Trophoblast cell (in vitro differentiated cells and primary cell): ENCODE measurements around the gene MCF2L2.

Experiments used
- DNase-seq, 2 donors: peaks; one replicate each; pipeline ENCODE4 v3.0.0-alpha.2; 2016
- H2AFZ ChIP-seq: 2 replicates; pipeline ENCODE4 v1.6.1; 2013; ENCODE audit warnings: low read length, moderate library complexity, mild to moderate bottlenecking; ENCODE audit not compliant: insufficient read depth, poor library complexity
- H2AK5ac ChIP-seq: 2 replicates; pipeline ENCODE4 v1.6.1; 2013; ENCODE audit warnings: mild to moderate bottlenecking, low read length
- H2BK120ac ChIP-seq: 2 replicates; pipeline ENCODE4 v1.6.1; 2013; ENCODE audit warnings: low read length, mild to moderate bottlenecking, moderate library complexity; ENCODE audit not compliant: insufficient read depth, poor library complexity
- H2BK12ac ChIP-seq: 2 replicates; pipeline ENCODE4 v1.6.1; 2013; ENCODE audit warnings: mild to moderate bottlenecking, low read length, moderate library complexity
- H2BK5ac ChIP-seq: 2 replicates; pipeline ENCODE4 v1.6.1; 2013; ENCODE audit warnings: low read length, low read depth, moderate library complexity, mild to moderate bottlenecking; ENCODE audit not compliant: poor library complexity
- H3K14ac ChIP-seq: 2 replicates; pipeline ENCODE4 v1.6.1; 2013; ENCODE audit warnings: mild to moderate bottlenecking, low read length
- H3K18ac ChIP-seq: 2 replicates; pipeline ENCODE4 v1.6.1; 2013; ENCODE audit warnings: mild to moderate bottlenecking, low read length
- H3K23ac ChIP-seq: 2 replicates; pipeline ENCODE4 v1.6.1; 2013; ENCODE audit warnings: low read length
- H3K27ac ChIP-seq: 2 replicates; pipeline ENCODE4 v1.5.1; 2013; ENCODE audit warnings: low read depth, mild to moderate bottlenecking, inconsistent platforms, low read length, moderate library complexity
- H3K27me3 ChIP-seq: 2 replicates; pipeline ENCODE4 v1.6.1; 2013; ENCODE audit warnings: inconsistent platforms, mild to moderate bottlenecking, low read length, moderate library complexity; ENCODE audit not compliant: insufficient read depth
- H3K36me3 ChIP-seq, 2 experiments: 1 replicate in 1 of 2; 2 replicates in 1 of 2; pipeline ENCODE4 v1.6.1; 2013; ENCODE audit warnings: low read length in 2 of 2, mild to moderate bottlenecking in 2 of 2, moderate library complexity in 1 of 2; ENCODE audit not compliant: insufficient read depth in 2 of 2, control insufficient read depth in 1 of 2
- H3K4ac ChIP-seq: 2 replicates; pipeline ENCODE4 v1.6.1; 2013; ENCODE audit warnings: low read depth, mild to moderate bottlenecking, low read length, moderate library complexity
- H3K4me1 ChIP-seq, 2 experiments: 1 replicate in 1 of 2; 2 replicates in 1 of 2; pipeline ENCODE4 v1.6.1; 2013; ENCODE audit warnings: low read length in 2 of 2, mild to moderate bottlenecking in 2 of 2, moderate library complexity in 1 of 2; ENCODE audit not compliant: insufficient read depth in 2 of 2, control insufficient read depth in 1 of 2
- H3K4me2 ChIP-seq: 2 replicates; pipeline ENCODE4 v1.6.1; 2013; ENCODE audit warnings: inconsistent platforms, mild to moderate bottlenecking, low read length, moderate library complexity
- H3K4me3 ChIP-seq: 2 replicates; pipeline ENCODE4 v1.5.1; 2013; ENCODE audit warnings: mild to moderate bottlenecking, low read depth, low read length, inconsistent platforms
- H3K79me1 ChIP-seq: one replicate; pipeline ENCODE4 v1.6.1; 2013; ENCODE audit warnings: low read length
- H3K79me2 ChIP-seq: 2 replicates; pipeline ENCODE4 v1.6.1; 2013; ENCODE audit warnings: low read length, mild to moderate bottlenecking; ENCODE audit not compliant: control insufficient read depth, insufficient read depth, poor library complexity
- H3K9ac ChIP-seq: 2 replicates; pipeline ENCODE4 v1.6.1; 2013; ENCODE audit warnings: mild to moderate bottlenecking, low read length
- H3K9me3 ChIP-seq: 2 replicates; pipeline ENCODE4 v1.6.1; 2013; ENCODE audit warnings: low read depth, mild to moderate bottlenecking, control low read depth, inconsistent platforms, low read length; ENCODE audit not compliant: insufficient read depth
- H4K12ac ChIP-seq: 2 replicates; pipeline ENCODE4 v1.6.1; 2013; ENCODE audit warnings: low read depth, mild to moderate bottlenecking, low read length, moderate library complexity
- H4K8ac ChIP-seq: 2 replicates; pipeline ENCODE4 v1.6.1; 2013; ENCODE audit warnings: low read depth, mild to moderate bottlenecking, low read length, moderate library complexity
- H4K91ac ChIP-seq: one replicate; pipeline ENCODE4 v1.6.1; 2013; ENCODE audit warnings: low read depth, mild to moderate bottlenecking, low read length, moderate library complexity
- WGBS: extraction: QIAGEN DNeasy Blood & Tissue Kit; methylation state at CpG from one replicate; pipeline ENCODE4 v1.1.7; 2013; ENCODE audit warnings: missing lambda C conversion rate; ENCODE audit not compliant: insufficient read length, insufficient coverage; ENCODE audit errors: extremely low coverage; 5-methylcytosine and 5-hydroxymethylcytosine counted together

Gene MCF2L2

GRCh38 chr3:183261151-183261724, 167.2 kb downstream of the MCF2L2 start:
- no peak overlapping the region for H4K12ac ChIP-seq
- no peaks in the 10 kb centered on the region for H3K9me3 ChIP-seq
- no peak overlapping the region for H2BK120ac ChIP-seq
- H3K23ac ChIP-seq: no peak overlapping the region
- H3K18ac ChIP-seq: no peak overlapping the region
- no peak overlapping the region for H4K8ac ChIP-seq
- DNase-seq: no peak
- no CpG with 5 or more reads among the region's 5 CpGs for WGBS
- peaks cover 0 to 1% of the 10 kb centered on the region in 2 experiments for H3K36me3 ChIP-seq
- no peak overlapping the region for H3K9ac ChIP-seq
- H3K4ac ChIP-seq: no peak overlapping the region
- no peak overlapping the region for H4K91ac ChIP-seq
- H3K27ac ChIP-seq: no peak overlapping the region
- H2AK5ac ChIP-seq: no peak overlapping the region
- no peak overlapping the region for H3K4me2 ChIP-seq
- H3K79me2 ChIP-seq: no peaks in the 10 kb centered on the region
- H3K14ac ChIP-seq: no peak overlapping the region
- peaks cover 9 to 11% of the 10 kb centered on the region in 2 experiments for H3K4me1 ChIP-seq
- H2AFZ ChIP-seq: no peak overlapping the region
- no peaks in the 10 kb centered on the region for H3K27me3 ChIP-seq
- H2BK12ac ChIP-seq: no peak overlapping the region
- H3K79me1 ChIP-seq: peaks cover 2% of the 10 kb centered on the region
- no peak overlapping the region for H2BK5ac ChIP-seq
- H3K4me3 ChIP-seq: no peak overlapping the region

- no CpG with 5 or more reads among the region's 7 CpGs for WGBS
Observed at GRCh38 chr3:183260167-183260904, 168.1 kb downstream of the MCF2L2 start.

GRCh38 chr3:183259621-183260020, 168.8 kb downstream of the MCF2L2 start:
- no peak overlapping the region for H3K4me2 ChIP-seq
- H3K4me3 ChIP-seq: no peak overlapping the region
- H3K23ac ChIP-seq: no peak overlapping the region
- H3K14ac ChIP-seq: no peak overlapping the region
- H2BK5ac ChIP-seq: no peak overlapping the region
- no peak for DNase-seq
- H3K79me2 ChIP-seq: peaks cover under 1% of the 10 kb centered on the region
- WGBS: no CpG with 5 or more reads among the region's 2 CpGs
- H3K4ac ChIP-seq: no peak overlapping the region
- H2AFZ ChIP-seq: no peak overlapping the region
- peaks cover 0 to 1% of the 10 kb centered on the region in 2 experiments for H3K36me3 ChIP-seq
- H2AK5ac ChIP-seq: no peak overlapping the region
- H4K8ac ChIP-seq: no peak overlapping the region
- no peak overlapping the region for H2BK12ac ChIP-seq
- peaks cover under 1% of the 10 kb centered on the region for H3K79me1 ChIP-seq
- H3K27ac ChIP-seq: no peak overlapping the region
- peaks cover 0 to 4% of the 10 kb centered on the region in 2 experiments for H3K4me1 ChIP-seq
- H3K9ac ChIP-seq: no peak overlapping the region
- no peak overlapping the region for H4K12ac ChIP-seq
- no peak overlapping the region for H2BK120ac ChIP-seq
- no peak overlapping the region for H4K91ac ChIP-seq
- H3K27me3 ChIP-seq: no peaks in the 10 kb centered on the region
- H3K18ac ChIP-seq: no peak overlapping the region
- no peaks in the 10 kb centered on the region for H3K9me3 ChIP-seq

More at GRCh38 chr3:183260167-183260904, 168.1 kb downstream of the MCF2L2 start:
- H2AK5ac ChIP-seq: no peak overlapping the region
- H4K12ac ChIP-seq: no peak overlapping the region
- no peak overlapping the region for H3K4me2 ChIP-seq
- no peak overlapping the region for H2BK5ac ChIP-seq
- no peak overlapping the region for H3K18ac ChIP-seq
- H2BK12ac ChIP-seq: no peak overlapping the region
- H3K4me3 ChIP-seq: no peak overlapping the region
- peaks cover 0 to 1% of the 10 kb centered on the region in 2 experiments for H3K36me3 ChIP-seq
- peaks cover 1% of the 10 kb centered on the region for H3K79me1 ChIP-seq
- H2AFZ ChIP-seq: no peak overlapping the region
- H3K9me3 ChIP-seq: no peaks in the 10 kb centered on the region
- no peak overlapping the region for H3K9ac ChIP-seq
- peak in 1 of 2 donors; percentile 30 for DNase-seq
- no peak overlapping the region for H3K4ac ChIP-seq
- no peak overlapping the region for H3K23ac ChIP-seq
- no peaks in the 10 kb centered on the region for H3K27me3 ChIP-seq
- no peak overlapping the region for H4K8ac ChIP-seq
- H4K91ac ChIP-seq: no peak overlapping the region
- no peak overlapping the region for H2BK120ac ChIP-seq
- H3K4me1 ChIP-seq: peaks cover 4 to 7% of the 10 kb centered on the region in 2 experiments
- H3K79me2 ChIP-seq: no peaks in the 10 kb centered on the region
- no peak overlapping the region for H3K27ac ChIP-seq
- H3K14ac ChIP-seq: no peak overlapping the region

- H3K27me3 ChIP-seq: no peaks in the 10 kb centered on the region
- H4K12ac ChIP-seq: no peak overlapping the region
- no peak overlapping the region for H2BK120ac ChIP-seq
- peaks cover 6% of the 10 kb centered on the region for H3K79me1 ChIP-seq
- H3K4ac ChIP-seq: no peak overlapping the region
- DNase-seq: no peak
- no peak overlapping the region for H3K23ac ChIP-seq
- H3K4me2 ChIP-seq: no peak overlapping the region
- WGBS: no CpG with 5 or more reads among the region's 3 CpGs
- no peak overlapping the region for H2BK5ac ChIP-seq
- H3K18ac ChIP-seq: no peak overlapping the region
- H4K91ac ChIP-seq: no peak overlapping the region
- H3K27ac ChIP-seq: no peak overlapping the region
- H2AFZ ChIP-seq: no peak overlapping the region
- no peak overlapping the region for H2BK12ac ChIP-seq
- no peak overlapping the region for H2AK5ac ChIP-seq
- H4K8ac ChIP-seq: no peak overlapping the region
- H3K79me2 ChIP-seq: peaks cover 6% of the 10 kb centered on the region
- no peaks in the 10 kb centered on the region for H3K9me3 ChIP-seq
- no peak overlapping the region for H3K4me3 ChIP-seq
- no peak overlapping the region for H3K9ac ChIP-seq
- H3K14ac ChIP-seq: no peak overlapping the region
- H3K4me1 ChIP-seq: peaks cover 0 to 4% of the 10 kb centered on the region in 2 experiments
- H3K36me3 ChIP-seq: peaks cover 0 to 1% of the 10 kb centered on the region in 2 experiments
Observed at GRCh38 chr3:183259087-183259486, 169.3 kb downstream of the MCF2L2 start.
